Activated CD8-positive, alpha-beta T cell treated with anti-CD3 and anti-CD28 coated beads for 36 hours (primary cell): ENCODE results near the gene PEA15. TPM values are rescaled to one million over a fixed set of nuclear protein-coding genes. Genes with fewer than 3 reads are reported as not detected.

Experiments
- ATAC-seq: fragments of 200-7000 bp; cut with Tn5 transposase; one replicate; pipeline ENCODE4 v1.10.0; 2021; ENCODE audit warnings: mild to moderate bottlenecking, moderate library complexity
- CTCF ChIA-PET: fragments of 350-600 bp; sonication (Branson Sonifier 250); formaldehyde crosslinking; loops from one replicate; lab custom pipeline; 2021; ENCODE audit warnings: antibody characterized with exemption; lab: Charles Lee
- POLR2A ChIA-PET: fragments of 350-600 bp; sonication (Branson Sonifier 250); formaldehyde crosslinking; loops from one replicate; lab custom pipeline; 2021; ENCODE audit warnings: antibody characterized with exemption; lab: Charles Lee
- DNase-seq: peaks from one replicate; pipeline ENCODE4 v3.0.0-alpha.2; 2020
- H3K27ac Mint-ChIP-seq: one replicate; pipeline ENCODE4 v1.8.0; 2021; ENCODE audit warnings: mild to moderate bottlenecking, mixed read lengths
- H3K27me3 Mint-ChIP-seq: one replicate; pipeline ENCODE4 v1.8.0; 2021; ENCODE audit warnings: mixed read lengths
- H3K36me3 Mint-ChIP-seq: one replicate; pipeline ENCODE4 v1.8.0; 2021; ENCODE audit warnings: low read depth, mixed read lengths
- H3K4me1 Mint-ChIP-seq: one replicate; pipeline ENCODE4 v1.8.0; 2021; ENCODE audit warnings: low read depth, mixed read lengths
- H3K4me3 Mint-ChIP-seq: one replicate; pipeline ENCODE4 v1.8.0; 2021; ENCODE audit warnings: mild to moderate bottlenecking, moderate library complexity, mixed read lengths
- H3K9me3 Mint-ChIP-seq: one replicate; pipeline ENCODE4 v1.8.0; 2021; ENCODE audit warnings: mixed read lengths
- CTCF ChIP-seq: fragments of 200-600 bp; IDR thresholded peaks from one replicate; pipeline ENCODE4 v1.8.0; 2022; ENCODE audit warnings: antibody characterized with exemption, mild to moderate bottlenecking
- intact Hi-C: fragments of 100-400 bp; cut with micrococcal nuclease; formaldehyde crosslinking; loops from one replicate; pipeline ENCODE4 v1.10.0; 2022
- total RNA-seq, 2 experiments: library from RNA; stranded (reverse); gene quantifications; one replicate each; pipeline ENCODE4 v1.2.3, GENCODE V29; 2021

The PEA15 gene
- total RNA-seq, 2 experiments from 2014 or later = 31.8 to 34.1 TPM

- TF ChIP-seq CTCF = no peak
- ChIA-PET POLR2A (interaction anchor here (0.7 to 1.1 kb wide), 3 partner anchors 9 to 75 kb away, joined by 3 read pairs; no protein-coding TSS in a partner anchor), CTCF (interaction anchor here (0.7 to 2.4 kb wide), 3 partner anchors 41 to 81 kb away, joined by 3 to 7 read pairs (median 3); no protein-coding TSS in a partner anchor)
- Mint-ChIP-seq H3K27me3 (no peaks in the 10 kb centered on the region), H3K36me3 (peaks cover 42% of the 10 kb centered on the region), H3K4me1 (peaks cover 38% of the 10 kb centered on the region), H3K4me3 (no peak overlapping the region), H3K9me3 (no peaks in the 10 kb centered on the region), H3K27ac (no peak overlapping the region)
- ATAC-seq (no peak), DNase-seq (no peak)
- intact Hi-C loops = no loop called here
Measured at GRCh38 chr1:160210561-160210960, 5.4 kb downstream of the PEA15 start.

- POLR2A ChIA-PET = interaction anchor here (0.7 to 1.1 kb wide), 3 partner anchors 8 to 74 kb away, joined by 3 read pairs; no protein-coding TSS in a partner anchor
- TF ChIP-seq CTCF = no peak
- no peaks in the 10 kb centered on the region for H3K27me3 Mint-ChIP-seq
- DNase-seq (no peak), ATAC-seq (no peak)
- H3K27ac Mint-ChIP-seq = no peak overlapping the region
- no peak overlapping the region for H3K4me3 Mint-ChIP-seq
- CTCF ChIA-PET = interaction anchor here (0.7 to 2.4 kb wide), 5 partner anchors 8 to 132 kb away, joined by 3 to 7 read pairs (median 4); no protein-coding TSS in a partner anchor
- H3K4me1 Mint-ChIP-seq = peaks cover 35% of the 10 kb centered on the region
- peaks cover 45% of the 10 kb centered on the region for H3K36me3 Mint-ChIP-seq
- H3K9me3 Mint-ChIP-seq = no peaks in the 10 kb centered on the region
- intact Hi-C loops = no loop called here
Measured at GRCh38 chr1:160211046-160211790, 6.0 kb downstream of the PEA15 start.

GRCh38 chr1:160214481-160215140, 9.4 kb downstream of the PEA15 start:
- Mint-ChIP-seq H3K27ac (peak overlapping the region; percentile 53), H3K27me3 (no peaks in the 10 kb centered on the region), H3K4me3 (no peak overlapping the region), H3K4me1 (peaks cover 8% of the 10 kb centered on the region), H3K9me3 (no peaks in the 10 kb centered on the region), H3K36me3 (peaks cover 35% of the 10 kb centered on the region)
- DNase-seq = no peak
- POLR2A ChIA-PET = no interaction called here
- no peak for TF ChIP-seq CTCF
- intact Hi-C loops = no loop called here
- CTCF ChIA-PET = interaction anchor here (1.5 kb wide), 1 partner anchor 21 kb away, joined by 4 read pairs; no protein-coding TSS in a partner anchor
- ATAC-seq = no peak

GRCh38 chr1:160216301-160216700, 11.1 kb downstream of the PEA15 start:
- no peak for ATAC-seq

More at GRCh38 chr1:160216301-160216700, 11.1 kb downstream of the PEA15 start:
- Mint-ChIP-seq H3K27ac (peak overlapping the region; percentile 8), H3K9me3 (no peaks in the 10 kb centered on the region), H3K36me3 (peaks cover 31% of the 10 kb centered on the region), H3K27me3 (no peaks in the 10 kb centered on the region), H3K4me3 (no peak overlapping the region), H3K4me1 (no peaks in the 10 kb centered on the region)
- no peak for TF ChIP-seq CTCF
- ChIA-PET POLR2A (no interaction called here), CTCF (interaction anchor here (1.1 to 1.4 kb wide), 2 partner anchors 23 to 36 kb away, joined by 4 to 8 read pairs; no protein-coding TSS in a partner anchor)
- intact Hi-C loops = no loop called here
- DNase-seq = no peak
